ENCODE results near the gene FGF1. TPM values are rescaled to one million over a fixed set of nuclear protein-coding genes. Genes with fewer than 3 reads are reported as not detected.

The FGF1 gene
- total RNA-seq, 2 donors from 2014 or later, result 11.4 to 56.7 TPM

- no peak overlapping the region for H3K4me3 ChIP-seq
- peak overlapping the region; percentile 19 to 43 for H3K27ac ChIP-seq
- no peak for DNase-seq (ENCODE audit: low spot score)
- H3K36me3 ChIP-seq, result no peaks in the 10 kb centered on the region
- peaks cover 17 to 49% of the 10 kb centered on the region in 2 donors for H3K4me1 ChIP-seq (ENCODE audit: control insufficient read depth in 1 of 2, low read depth in 2 of 2)
- no peak for TF ChIP-seq CTCF (IDR thresholded peaks at IDR 0.05)
- H3K27me3 ChIP-seq (replicated peaks; ENCODE audit: insufficient read depth), result no peaks in the 10 kb centered on the region
- no peaks in the 10 kb centered on the region for H3K9me3 ChIP-seq
- no peak for ATAC-seq (ENCODE audit: insufficient number of reproducible peaks, low FRiP score, low read depth)
Measured at GRCh38 chr5:142544946-142545649, 140.8 kb downstream of the FGF1 start.

GRCh38 chr5:142544071-142544753 is 141.7 kb downstream of the FGF1 start:
- peak overlapping the region in 1 of 2 donors; percentile 43 for H3K27ac ChIP-seq

GRCh38 chr5:142542906-142543305 is 143.0 kb downstream of the FGF1 start:
- peak; percentile 52 for TF ChIP-seq CTCF (IDR thresholded peaks at IDR 0.05)
- DNase-seq (ENCODE audit: low spot score) (no peak), ATAC-seq (ENCODE audit: insufficient number of reproducible peaks, low FRiP score, low read depth) (peak; percentile 59)
- H3K4me3 ChIP-seq, result no peak overlapping the region
- H3K9me3 ChIP-seq, result no peaks in the 10 kb centered on the region
- H3K27ac ChIP-seq, result peak overlapping the region; percentile 14 to 67
- H3K4me1 ChIP-seq (ENCODE audit: control insufficient read depth in 1 of 2, low read depth in 2 of 2), result peaks cover 14 to 49% of the 10 kb centered on the region in 2 donors
- H3K27me3 ChIP-seq (replicated peaks; ENCODE audit: insufficient read depth), result no peaks in the 10 kb centered on the region
- H3K36me3 ChIP-seq, result no peaks in the 10 kb centered on the region

More at GRCh38 chr5:142544071-142544753, 141.7 kb downstream of the FGF1 start:
- no peak for TF ChIP-seq CTCF (IDR thresholded peaks at IDR 0.05)
- Histone ChIP-seq H3K4me1 (ENCODE audit: control insufficient read depth in 1 of 2, low read depth in 2 of 2) (peaks cover 17 to 49% of the 10 kb centered on the region in 2 donors), H3K9me3 (no peaks in the 10 kb centered on the region), H3K36me3 (no peaks in the 10 kb centered on the region), H3K4me3 (no peak overlapping the region), H3K27me3 (replicated peaks; ENCODE audit: insufficient read depth) (no peaks in the 10 kb centered on the region)
- DNase-seq (ENCODE audit: low spot score) (no peak), ATAC-seq (ENCODE audit: insufficient number of reproducible peaks, low FRiP score, low read depth) (no peak)

Other genes starting within 250 kb of the FGF1 start
- gene ARHGAP26, start 84.3 kb upstream of the FGF1 start, total RNA-seq, result 10 to 100 TPM; 27.5 to 80.7 TPM